Measurements from ENCODE around the gene MBD3L5.

DNA sequence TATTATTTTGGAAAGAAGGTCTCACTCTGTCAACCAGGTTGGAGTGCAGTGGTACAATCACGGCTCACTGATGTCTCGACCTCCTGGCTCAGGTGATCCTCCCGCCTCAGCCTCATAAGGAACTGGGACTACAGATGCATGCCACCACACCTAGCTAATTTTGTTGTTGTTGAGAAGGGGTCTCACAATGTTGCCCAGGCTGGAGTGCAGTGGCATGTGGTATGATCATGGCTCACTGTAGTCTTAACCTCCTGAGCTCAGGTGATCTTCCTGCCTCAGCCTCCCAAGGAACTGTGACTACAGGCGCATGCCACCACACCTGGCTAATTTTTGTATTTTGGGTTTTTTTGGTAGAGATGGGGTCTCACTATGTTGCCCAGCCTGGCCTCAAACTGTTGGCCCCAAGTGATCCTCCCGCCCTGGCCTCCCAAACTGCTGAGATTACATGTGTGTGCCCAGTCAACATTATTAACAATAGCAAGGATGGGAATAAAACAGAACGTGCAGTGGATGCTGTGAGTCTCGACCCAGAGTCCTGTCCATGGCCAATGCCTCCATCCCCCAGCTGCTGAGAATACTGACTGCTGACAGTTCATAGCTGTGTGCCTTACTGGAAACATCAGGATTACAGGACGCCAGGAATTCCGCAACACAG lies 33.5 kb downstream of the MBD3L5 start:
- TF ChIP-seq, protein P1, sequence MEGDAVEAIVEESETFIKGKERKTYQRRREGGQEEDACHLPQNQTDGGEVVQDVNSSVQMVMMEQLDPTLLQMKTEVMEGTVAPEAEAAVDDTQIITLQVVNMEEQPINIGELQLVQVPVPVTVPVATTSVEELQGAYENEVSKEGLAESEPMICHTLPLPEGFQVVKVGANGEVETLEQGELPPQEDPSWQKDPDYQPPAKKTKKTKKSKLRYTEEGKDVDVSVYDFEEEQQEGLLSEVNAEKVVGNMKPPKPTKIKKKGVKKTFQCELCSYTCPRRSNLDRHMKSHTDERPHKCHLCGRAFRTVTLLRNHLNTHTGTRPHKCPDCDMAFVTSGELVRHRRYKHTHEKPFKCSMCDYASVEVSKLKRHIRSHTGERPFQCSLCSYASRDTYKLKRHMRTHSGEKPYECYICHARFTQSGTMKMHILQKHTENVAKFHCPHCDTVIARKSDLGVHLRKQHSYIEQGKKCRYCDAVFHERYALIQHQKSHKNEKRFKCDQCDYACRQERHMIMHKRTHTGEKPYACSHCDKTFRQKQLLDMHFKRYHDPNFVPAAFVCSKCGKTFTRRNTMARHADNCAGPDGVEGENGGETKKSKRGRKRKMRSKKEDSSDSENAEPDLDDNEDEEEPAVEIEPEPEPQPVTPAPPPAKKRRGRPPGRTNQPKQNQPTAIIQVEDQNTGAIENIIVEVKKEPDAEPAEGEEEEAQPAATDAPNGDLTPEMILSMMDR (IDR thresholded peaks at IDR 0.05; ENCODE audit: low read length) = no peak
- no peak for TF ChIP-seq EZH2 (IDR thresholded peaks at IDR 0.05; ENCODE audit: borderline replicate concordance, low read length)

Measured in OCI-LY1 (cell line).